GM12878 (cell line): ENCODE results near the gene SNX22. TPM values are rescaled to one million over a fixed set of nuclear protein-coding genes. Genes with fewer than 3 reads are reported as not detected.

Experiments used
- BRCA1 ChIP-seq: IDR thresholded peaks from 2 replicates; pipeline ENCODE4 v1.6.1; 2011; ENCODE audit warnings: low read depth, low read length, improper control_type of control experiment
- CBFB ChIP-seq: IDR thresholded peaks from 2 replicates; pipeline ENCODE4 v1.6.1; 2016; ENCODE audit warnings: antibody characterized with exemption, low read depth
- DPF2 ChIP-seq: fragments of 450-650 bp; IDR thresholded peaks from 2 replicates; pipeline ENCODE4 v1.6.1; 2017; ENCODE audit warnings: mild to moderate bottlenecking
- FOXK2 ChIP-seq: fragments of 450-650 bp; IDR thresholded peaks from 2 replicates; pipeline ENCODE4 v1.6.1; 2017; ENCODE audit warnings: mild to moderate bottlenecking, moderate library complexity
- FOXM1 ChIP-seq: IDR thresholded peaks from 2 replicates; pipeline ENCODE4 v1.6.1; 2012; ENCODE audit warnings: low read depth, mild to moderate bottlenecking, inconsistent platforms, low read length, moderate library complexity
- IRF4 ChIP-seq: IDR thresholded peaks from 2 replicates; pipeline ENCODE4 v1.6.1; 2011; ENCODE audit warnings: low read depth, low read length
- MEF2A ChIP-seq: IDR thresholded peaks from 2 replicates; pipeline ENCODE4 v1.6.1; 2011; ENCODE audit warnings: low read depth, mild to moderate bottlenecking, low read length, moderate library complexity; ENCODE audit not compliant: insufficient read depth
- MTA3 ChIP-seq: IDR thresholded peaks from 2 replicates; pipeline ENCODE4 v1.6.1; 2012; ENCODE audit warnings: low read length, inconsistent platforms, borderline replicate concordance
- NBN ChIP-seq: fragments of 450-650 bp; IDR thresholded peaks from 2 replicates; pipeline ENCODE4 v1.6.1; 2016
- NFYB ChIP-seq: IDR thresholded peaks from 2 replicates; pipeline ENCODE4 v1.6.1; 2011; ENCODE audit warnings: low read depth, mild to moderate bottlenecking, low read length, improper control_type of control experiment, moderate library complexity; ENCODE audit not compliant: insufficient read depth
- SKIL ChIP-seq: fragments of 450-650 bp; IDR thresholded peaks from 2 replicates; pipeline ENCODE4 v1.6.1; 2017; ENCODE audit warnings: mild to moderate bottlenecking, low read depth, inconsistent platforms; ENCODE audit not compliant: poor library complexity, severe bottlenecking
- SMAD1 ChIP-seq: fragments of 450-650 bp; IDR thresholded peaks from 2 replicates; pipeline ENCODE4 v1.6.1; 2018; ENCODE audit warnings: mild to moderate bottlenecking, low read depth; ENCODE audit not compliant: partially characterized antibody
- TCF7 ChIP-seq: IDR thresholded peaks from 2 replicates; pipeline ENCODE4 v1.6.1; 2014; ENCODE audit warnings: antibody characterized with exemption, borderline replicate concordance
- polyA plus RNA-seq, 11 experiments: library from polyadenylated mRNA; depleted of rRNA in 4 of 11; unstranded in 6 of 11; stranded (reverse) in 5 of 11; fragments of >200 nt; fragmentation: Nextera tagmentation in 4 of 11; fragmentation: Illumina TruSeq in 1 of 11; extraction: Ambion mirVana in 4 of 11; extraction: Trizol in 1 of 11; gene quantifications; 1 replicate in 1 of 11; 2 replicates in 10 of 11; pipeline versions ENCODE4 v1.2.1 to v1.2.3, GENCODE V29; 2011 to 2016; ENCODE audit warnings: inconsistent platforms in 2 of 11, missing spikeins in 2 of 11, low read depth in 1 of 11
- total RNA-seq, 4 experiments: library from RNA; depleted of rRNA in 3 of 4; stranded (reverse); fragments of >200 nt in 3 of 4; fragmentation: Illumina TruSeq in 1 of 4; extraction: Trizol in 1 of 4; gene quantifications; 2 replicates each; pipeline versions ENCODE4 v1.2.1 to v1.2.3, GENCODE V29; 2013 to 2021
- TF ChIP-seq, protein P1 (sequence below): IDR thresholded peaks from 2 replicates; pipeline ENCODE4 v1.6.1; 2012; ENCODE audit warnings: low read depth, low read length, improper control_type of control experiment
- TF ChIP-seq, protein P2 (sequence below): fragments of 450-650 bp; IDR thresholded peaks from 2 replicates; pipeline ENCODE4 v1.6.1; 2018; ENCODE audit warnings: borderline replicate concordance, mild to moderate bottlenecking; ENCODE audit not compliant: partially characterized antibody
- TF ChIP-seq, protein P3 (sequence below): fragments of 450-650 bp; IDR thresholded peaks from 2 replicates; pipeline ENCODE4 v1.6.1; 2017; ENCODE audit warnings: antibody characterized with exemption, mild to moderate bottlenecking, moderate library complexity
- TF ChIP-seq, protein P4 (sequence below): IDR thresholded peaks from 2 replicates; pipeline ENCODE4 v1.6.1; 2012; ENCODE audit warnings: low read depth, low read length, improper control_type of control experiment

The SNX22 gene
- total and polyA plus RNA-seq, 10 of the 15 experiments (the other 5 are each of a cell fraction or from before 2014, with no cell fraction given), result 4.4 to 29.0 (median 8.7) TPM

- no peak for TF ChIP-seq SKIL
- TF ChIP-seq, protein P1, sequence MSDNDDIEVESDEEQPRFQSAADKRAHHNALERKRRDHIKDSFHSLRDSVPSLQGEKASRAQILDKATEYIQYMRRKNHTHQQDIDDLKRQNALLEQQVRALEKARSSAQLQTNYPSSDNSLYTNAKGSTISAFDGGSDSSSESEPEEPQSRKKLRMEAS, result peak; percentile 52; the same call in 1 of the 2 replicates
- peak; percentile 41; the same call in 1 of the 2 replicates for TF ChIP-seq CBFB
- TF ChIP-seq SMAD1, result no peak
- TF ChIP-seq, protein P2, sequence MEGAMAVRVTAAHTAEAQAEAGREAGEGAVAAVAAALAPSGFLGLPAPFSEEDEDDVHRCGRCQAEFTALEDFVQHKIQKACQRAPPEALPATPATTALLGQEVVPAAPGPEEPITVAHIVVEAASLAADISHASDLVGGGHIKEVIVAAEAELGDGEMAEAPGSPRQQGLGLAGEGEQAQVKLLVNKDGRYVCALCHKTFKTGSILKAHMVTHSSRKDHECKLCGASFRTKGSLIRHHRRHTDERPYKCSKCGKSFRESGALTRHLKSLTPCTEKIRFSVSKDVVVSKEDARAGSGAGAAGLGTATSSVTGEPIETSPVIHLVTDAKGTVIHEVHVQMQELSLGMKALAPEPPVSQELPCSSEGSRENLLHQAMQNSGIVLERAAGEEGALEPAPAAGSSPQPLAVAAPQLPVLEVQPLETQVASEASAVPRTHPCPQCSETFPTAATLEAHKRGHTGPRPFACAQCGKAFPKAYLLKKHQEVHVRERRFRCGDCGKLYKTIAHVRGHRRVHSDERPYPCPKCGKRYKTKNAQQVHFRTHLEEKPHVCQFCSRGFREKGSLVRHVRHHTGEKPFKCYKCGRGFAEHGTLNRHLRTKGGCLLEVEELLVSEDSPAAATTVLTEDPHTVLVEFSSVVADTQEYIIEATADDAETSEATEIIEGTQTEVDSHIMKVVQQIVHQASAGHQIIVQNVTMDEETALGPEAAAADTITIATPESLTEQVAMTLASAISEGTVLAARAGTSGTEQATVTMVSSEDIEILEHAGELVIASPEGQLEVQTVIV, result no peak
- peak; percentile 14; the same call in 1 of the 2 replicates for TF ChIP-seq DPF2
- no peak for TF ChIP-seq BRCA1
- peak; percentile 56; the same call in 1 of the 2 replicates for TF ChIP-seq NBN
- TF ChIP-seq FOXM1, result no peak
- peak; percentile 14; the same call in 1 of the 2 replicates for TF ChIP-seq IRF4
- TF ChIP-seq TCF7, result no peak
- peak; percentile 22; the same call in 1 of the 2 replicates for TF ChIP-seq MEF2A
- no peak for TF ChIP-seq FOXK2
- no peak for TF ChIP-seq NFYB
- peak; percentile 59; the same call in 1 of the 2 replicates for TF ChIP-seq MTA3
- TF ChIP-seq, protein P3, sequence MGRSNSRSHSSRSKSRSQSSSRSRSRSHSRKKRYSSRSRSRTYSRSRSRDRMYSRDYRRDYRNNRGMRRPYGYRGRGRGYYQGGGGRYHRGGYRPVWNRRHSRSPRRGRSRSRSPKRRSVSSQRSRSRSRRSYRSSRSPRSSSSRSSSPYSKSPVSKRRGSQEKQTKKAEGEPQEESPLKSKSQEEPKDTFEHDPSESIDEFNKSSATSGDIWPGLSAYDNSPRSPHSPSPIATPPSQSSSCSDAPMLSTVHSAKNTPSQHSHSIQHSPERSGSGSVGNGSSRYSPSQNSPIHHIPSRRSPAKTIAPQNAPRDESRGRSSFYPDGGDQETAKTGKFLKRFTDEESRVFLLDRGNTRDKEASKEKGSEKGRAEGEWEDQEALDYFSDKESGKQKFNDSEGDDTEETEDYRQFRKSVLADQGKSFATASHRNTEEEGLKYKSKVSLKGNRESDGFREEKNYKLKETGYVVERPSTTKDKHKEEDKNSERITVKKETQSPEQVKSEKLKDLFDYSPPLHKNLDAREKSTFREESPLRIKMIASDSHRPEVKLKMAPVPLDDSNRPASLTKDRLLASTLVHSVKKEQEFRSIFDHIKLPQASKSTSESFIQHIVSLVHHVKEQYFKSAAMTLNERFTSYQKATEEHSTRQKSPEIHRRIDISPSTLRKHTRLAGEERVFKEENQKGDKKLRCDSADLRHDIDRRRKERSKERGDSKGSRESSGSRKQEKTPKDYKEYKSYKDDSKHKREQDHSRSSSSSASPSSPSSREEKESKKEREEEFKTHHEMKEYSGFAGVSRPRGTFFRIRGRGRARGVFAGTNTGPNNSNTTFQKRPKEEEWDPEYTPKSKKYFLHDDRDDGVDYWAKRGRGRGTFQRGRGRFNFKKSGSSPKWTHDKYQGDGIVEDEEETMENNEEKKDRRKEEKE, result no peak
- TF ChIP-seq, protein P4, sequence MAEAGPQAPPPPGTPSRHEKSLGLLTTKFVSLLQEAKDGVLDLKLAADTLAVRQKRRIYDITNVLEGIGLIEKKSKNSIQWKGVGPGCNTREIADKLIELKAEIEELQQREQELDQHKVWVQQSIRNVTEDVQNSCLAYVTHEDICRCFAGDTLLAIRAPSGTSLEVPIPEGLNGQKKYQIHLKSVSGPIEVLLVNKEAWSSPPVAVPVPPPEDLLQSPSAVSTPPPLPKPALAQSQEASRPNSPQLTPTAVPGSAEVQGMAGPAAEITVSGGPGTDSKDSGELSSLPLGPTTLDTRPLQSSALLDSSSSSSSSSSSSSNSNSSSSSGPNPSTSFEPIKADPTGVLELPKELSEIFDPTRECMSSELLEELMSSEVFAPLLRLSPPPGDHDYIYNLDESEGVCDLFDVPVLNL, result 0 out of 2 replicates have a peak, but pooled peaks have one; percentile 33
These were observed 2.2 kb downstream of the SNX22 start (continued) for GRCh38 chr15:64153480-64154367.
